Limb (tissue), 2 donors: Measurements from ENCODE around the gene PSMG4.

Source experiments
- DNase-seq, 2 donors: peaks; one replicate each; pipeline ENCODE4 v3.0.0-alpha.2; 2016; ENCODE audit errors: extremely low spot score in 2 of 2

Gene PSMG4, protein sequence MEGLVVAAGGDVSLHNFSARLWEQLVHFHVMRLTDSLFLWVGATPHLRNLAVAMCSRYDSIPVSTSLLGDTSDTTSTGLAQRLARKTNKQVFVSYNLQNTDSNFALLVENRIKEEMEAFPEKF

DNA sequence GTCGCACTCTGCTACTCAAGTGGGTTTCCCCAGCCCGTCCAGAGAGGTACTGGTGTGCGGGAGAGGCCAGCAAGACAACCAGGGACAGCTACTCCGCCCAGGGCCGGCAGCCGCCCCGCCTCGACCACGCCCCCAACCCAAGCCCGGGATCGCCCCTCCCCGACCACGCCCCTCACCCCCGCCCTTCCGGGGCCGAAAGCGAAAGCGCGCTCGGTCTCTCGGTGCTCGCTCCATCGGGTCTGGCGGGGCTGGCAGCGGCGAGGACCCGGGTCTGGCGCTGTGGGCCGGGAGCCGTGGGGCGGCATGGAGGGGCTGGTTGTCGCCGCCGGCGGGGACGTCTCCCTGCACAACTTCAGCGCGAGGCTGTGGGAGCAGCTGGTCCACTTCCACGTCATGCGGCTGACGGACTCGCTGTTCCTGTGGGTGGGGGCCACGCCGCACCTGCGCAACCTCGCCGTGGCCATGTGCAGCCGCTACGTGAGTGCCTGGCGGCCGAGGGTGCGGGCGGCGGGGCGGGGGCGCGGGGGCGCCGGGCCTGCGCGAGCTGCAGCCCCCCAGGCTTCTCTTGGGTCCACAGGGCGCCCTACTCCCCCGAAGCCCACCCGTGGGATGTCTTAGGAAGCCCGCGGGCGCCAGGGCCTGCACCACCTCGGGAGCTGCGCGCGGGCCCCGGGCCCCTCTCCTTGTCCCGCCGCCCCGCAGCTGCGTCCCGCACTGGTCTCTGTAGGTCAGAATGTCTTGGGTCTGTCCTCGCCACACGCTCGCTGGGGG, at the start of gene PSMG4:
PSMG4 (plus strand) TSS at position 228 of the 771 bp plus-strand sequence; CDS start at position 304, 76 bp downstream.
- DNase-seq: peak; percentile 88 to 99

DNA sequence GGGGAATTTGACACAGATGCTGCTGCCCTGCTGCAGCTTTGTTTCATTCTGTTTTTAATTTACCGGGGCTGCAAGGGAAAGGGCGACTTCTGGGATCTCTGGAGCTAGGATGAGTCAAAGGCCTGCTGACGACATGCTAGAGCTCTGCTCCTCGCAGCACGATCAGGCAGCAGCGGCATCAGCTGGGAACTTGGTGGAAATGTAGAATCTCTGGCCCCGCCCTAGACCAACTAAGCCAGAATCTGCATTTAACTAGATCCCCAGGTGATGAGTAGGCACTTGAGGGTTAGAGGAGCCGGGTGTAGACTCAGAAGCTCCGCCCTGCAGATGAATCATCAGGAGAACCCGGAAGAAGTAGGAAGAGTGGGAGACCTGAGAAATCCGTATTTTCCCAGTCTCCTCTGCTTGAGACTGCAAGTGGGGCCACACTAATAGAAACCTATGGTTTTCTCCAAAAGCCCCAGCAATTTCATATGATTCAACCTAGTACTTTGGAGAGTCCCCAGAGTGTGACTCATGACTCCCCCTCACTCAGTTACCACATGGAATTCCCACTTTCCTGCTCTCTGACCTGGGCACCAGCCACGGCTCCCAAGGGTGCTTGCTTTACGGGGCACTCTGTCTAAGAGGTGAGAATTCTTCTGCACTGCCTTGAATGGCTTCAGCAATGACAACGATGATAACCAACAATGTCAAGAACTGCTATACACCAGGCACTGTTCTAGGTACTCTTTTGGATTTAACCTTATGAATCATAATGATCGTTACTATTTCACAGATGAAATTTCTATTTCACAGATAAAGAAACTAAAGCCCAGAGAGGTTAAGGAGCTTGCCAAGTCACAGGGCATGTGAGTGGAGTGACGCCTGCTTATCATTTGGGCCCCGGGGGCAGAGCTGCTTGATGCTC, 49.4 kb upstream of the PSMG4 start:
- no peak for DNase-seq

DNA sequence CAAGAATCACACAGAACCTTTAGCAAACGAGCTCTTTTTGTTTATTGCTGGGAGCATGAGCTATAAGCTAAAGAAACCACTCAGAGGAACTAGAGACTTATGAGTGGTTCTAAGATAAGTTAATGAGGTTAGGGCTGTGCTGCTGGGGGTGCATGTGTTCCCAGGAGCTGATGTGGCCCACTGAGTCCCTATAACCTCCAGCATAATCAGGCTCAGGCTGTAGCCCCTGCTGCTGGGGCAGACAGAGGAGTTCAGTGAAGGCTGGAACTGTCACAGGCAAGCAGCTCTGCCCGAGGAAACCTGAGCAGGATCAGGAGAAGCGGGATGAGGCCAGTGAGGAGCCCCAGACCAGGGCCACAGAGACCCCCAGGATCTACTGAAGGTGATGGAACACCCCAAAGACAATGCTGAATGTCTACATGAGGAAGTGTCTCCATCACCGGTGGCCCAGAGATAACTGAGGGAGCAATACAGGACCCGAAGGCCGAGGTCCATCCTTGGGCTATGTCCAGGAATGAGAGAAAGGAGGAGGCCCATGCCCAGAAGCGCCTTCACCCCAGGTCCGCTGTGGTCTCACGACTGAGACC, 48.6 kb upstream of the PSMG4 start:
- DNase-seq: no peak

DNA sequence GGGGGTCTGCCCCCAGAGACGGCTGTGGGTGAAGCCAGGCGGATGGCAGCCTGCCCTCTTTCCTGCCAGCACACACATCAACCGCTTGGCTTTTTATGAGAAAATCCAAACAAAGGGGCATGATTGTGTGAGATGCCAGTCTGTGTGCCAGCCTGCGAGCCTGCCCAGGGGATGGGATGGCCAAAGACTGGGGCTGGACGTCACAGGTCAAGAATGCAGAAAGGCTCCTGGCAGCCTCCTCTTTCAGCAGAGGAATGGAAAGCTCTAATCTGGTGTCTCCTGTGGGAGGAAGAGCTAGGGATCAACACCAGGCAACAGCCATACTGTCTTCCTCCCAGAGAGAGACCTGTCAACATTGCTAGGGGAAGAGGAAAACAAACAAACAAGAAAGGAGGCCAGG, 47.1 kb upstream of the PSMG4 start:
- no peak for DNase-seq

- DNase-seq: no peak
Observed at GRCh38 chr6:3212261-3212660, 46.5 kb upstream of the PSMG4 start.

DNA sequence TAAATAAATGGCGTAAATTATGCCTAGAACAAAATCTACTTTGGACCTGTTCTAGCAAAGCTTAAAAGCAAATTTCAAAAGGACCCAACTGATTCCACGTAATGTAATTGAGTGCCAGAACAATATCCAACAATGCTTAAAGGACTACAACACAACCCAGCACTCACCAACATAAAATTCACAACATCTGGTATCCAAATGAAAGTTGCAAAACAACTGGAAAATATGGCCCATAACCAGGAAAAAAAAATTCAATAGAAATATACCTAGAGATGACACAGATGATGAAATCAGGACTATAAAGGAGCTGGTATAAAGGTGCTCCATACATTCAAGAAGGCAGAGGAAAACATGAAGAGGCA, 45.4 kb upstream of the PSMG4 start:
- DNase-seq: no peak

- DNase-seq: no peak
Observed at GRCh38 chr6:3214898-3215297, 43.8 kb upstream of the PSMG4 start.

GRCh38 chr6:3217286-3217685, 41.5 kb upstream of the PSMG4 start:
- DNase-seq: no peak

GRCh38 chr6:3218266-3218665, 40.5 kb upstream of the PSMG4 start:
- DNase-seq: no peak

GRCh38 chr6:3220366-3220765, 38.4 kb upstream of the PSMG4 start:
- no peak for DNase-seq

- DNase-seq: no peak
Observed at GRCh38 chr6:3221578-3221977, 37.2 kb upstream of the PSMG4 start.

DNA sequence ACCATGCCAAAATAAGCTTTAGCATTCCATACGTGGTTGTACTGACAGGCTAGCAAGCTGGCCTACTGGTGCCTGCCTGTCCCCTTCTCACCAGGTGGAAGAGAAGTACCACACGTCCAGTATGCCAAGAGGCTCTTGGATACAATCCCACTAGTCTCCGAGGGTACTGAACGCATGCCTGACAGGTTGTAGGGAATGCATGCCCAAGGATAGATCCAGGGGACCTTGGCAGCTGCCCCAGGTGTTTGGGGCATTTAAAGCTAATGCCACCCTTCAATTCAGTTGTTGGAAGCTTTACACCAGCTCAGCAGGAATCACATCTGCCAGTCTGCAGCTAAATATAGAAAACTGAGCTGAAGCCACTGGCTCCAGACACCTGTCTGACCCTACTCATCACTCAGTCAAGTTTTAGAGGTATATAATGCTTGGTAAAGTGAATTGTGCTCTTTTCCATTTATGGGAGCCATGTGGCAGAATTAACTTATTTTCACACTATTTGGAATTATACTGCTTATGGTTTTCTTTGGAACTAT, 36.2 kb upstream of the PSMG4 start:
- no peak for DNase-seq

GRCh38 chr6:3226042-3226441, 32.7 kb upstream of the PSMG4 start:
- DNase-seq: no peak

DNA sequence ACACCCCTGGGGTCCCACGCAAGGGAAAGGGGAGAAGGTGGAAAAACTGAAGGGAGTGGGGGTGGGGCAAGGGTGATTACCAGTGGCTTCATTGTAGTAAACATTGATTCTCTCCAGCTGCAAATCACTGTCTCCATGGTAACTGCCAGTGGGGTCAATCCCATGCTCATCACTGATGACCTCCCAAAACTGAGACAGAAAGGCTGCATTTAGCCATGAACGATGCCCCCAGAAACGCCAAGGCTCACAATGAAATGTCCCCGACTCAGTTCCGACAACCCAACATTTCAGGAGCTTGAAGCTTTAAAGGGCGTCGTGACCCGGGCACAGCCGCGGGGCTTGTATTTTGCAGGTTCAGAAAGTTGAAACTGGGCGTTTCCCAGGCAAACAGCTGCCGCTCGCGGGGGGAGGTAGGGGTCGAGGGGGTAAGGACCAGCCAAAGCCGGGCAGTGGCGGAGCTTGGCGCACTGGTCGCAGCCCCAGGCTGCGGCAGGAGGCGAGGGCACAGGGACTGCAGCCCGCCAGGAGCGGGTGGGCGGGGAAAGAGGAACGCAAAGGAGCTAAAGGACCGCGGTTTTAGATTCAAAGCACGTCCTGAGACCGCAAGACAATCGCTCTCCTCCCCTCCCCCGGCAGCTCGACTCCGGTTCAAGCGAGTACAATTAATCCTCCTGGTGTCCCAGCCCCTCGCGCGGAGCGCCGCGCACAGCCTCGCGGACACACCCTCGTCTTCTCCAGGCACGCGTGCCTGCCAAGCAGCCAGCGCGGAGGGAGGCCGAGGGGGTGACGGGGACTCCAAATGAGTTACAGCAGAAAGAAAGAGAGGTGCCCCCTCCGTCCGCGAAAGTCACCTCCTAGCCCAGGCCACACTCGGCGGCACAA, 32.0 kb upstream of the PSMG4 start:
- DNase-seq: peak; percentile 16 to 79

DNA sequence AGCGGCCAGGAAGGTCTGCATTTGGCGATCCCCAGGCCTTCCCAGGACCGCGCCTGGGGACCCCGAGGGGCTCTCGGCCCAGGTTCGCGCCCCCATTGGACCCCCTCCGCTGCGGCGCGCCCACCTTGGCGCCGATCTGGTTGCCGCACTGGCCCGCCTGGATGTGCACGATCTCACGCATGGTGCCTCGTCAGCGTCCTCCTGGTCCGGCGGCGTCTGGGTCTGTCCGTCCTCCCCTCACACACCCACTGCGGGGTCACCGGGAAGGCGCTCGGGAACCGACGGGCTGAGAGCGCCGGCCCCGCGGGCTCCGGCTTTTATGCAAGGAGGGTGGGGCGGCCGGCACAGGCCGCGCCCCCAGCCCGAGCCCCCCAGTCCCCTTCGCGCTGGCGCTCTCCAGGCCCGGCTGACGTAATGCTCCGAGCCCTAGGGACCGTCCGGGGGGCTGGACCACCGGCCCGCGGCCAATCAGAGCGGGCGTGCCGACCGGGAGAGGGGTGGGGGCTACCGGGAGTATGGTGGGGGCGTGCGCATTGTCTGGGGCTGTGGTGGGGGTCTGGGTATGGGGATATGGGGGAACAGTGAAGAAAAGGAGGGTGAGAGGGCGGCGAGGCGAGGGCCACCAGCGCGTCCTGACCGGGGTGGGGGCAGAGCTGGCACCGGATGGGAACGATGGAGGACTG, 31.2 kb upstream of the PSMG4 start, which contains the start of gene TUBB2B:
TUBB2B (minus strand) TSS at position 291 of the 683 bp plus-strand sequence; CDS start at position 181, 110 bp downstream.
- peak; percentile 83 to 97 for DNase-seq

- peak in 1 of 2 donors; percentile 79 for DNase-seq
Observed at GRCh38 chr6:3228046-3228671, 30.6 kb upstream of the PSMG4 start.

DNA sequence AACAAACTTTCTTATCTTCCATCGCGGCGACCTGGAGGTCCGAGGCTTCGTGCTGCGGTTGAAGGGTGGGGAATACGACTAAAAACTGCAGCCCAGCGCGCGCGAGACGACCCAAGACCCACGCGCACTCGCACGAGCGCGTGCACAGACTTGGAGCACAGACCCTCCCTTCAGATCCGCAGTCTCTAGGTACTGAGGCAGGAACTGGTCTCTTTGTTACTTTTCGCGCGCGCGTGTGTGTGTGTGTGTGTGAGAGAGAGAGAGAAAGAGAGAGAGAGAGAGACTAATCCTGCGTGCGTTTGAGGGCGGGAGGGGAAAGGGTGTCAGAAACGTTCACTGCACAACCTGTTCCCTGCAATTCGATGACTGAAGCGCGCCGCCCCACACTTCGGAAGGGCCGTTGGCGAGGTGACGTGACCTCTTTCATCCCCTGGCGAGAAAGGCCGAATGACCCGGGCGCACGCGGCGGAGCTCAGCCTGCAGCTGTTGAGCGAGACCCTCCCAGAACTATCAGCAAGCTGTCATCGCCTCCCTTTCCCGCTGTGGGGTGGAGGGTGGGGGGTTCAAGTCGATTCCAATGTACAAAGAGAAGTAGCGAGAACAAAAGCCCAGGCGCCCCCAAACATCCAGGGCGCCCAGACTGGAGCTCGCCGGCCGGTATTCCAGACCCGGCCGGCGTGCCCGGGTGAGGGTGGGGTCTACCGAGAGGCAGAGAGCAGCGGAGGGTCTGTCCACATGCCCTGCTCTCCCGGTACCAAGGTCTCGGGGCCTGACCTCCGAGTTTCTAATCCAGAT, 29.8 kb upstream of the PSMG4 start:
- DNase-seq: peak in 1 of 2 donors; percentile 87

- DNase-seq: peak in 1 of 2 donors; percentile 73
Observed at GRCh38 chr6:3229566-3230178, 29.1 kb upstream of the PSMG4 start.
